Measurements from ENCODE around the gene PSMA8. TPM values are rescaled to one million over a fixed set of nuclear protein-coding genes. Genes with fewer than 3 reads are reported as not detected.
"Not testable (repeated sequence)": the region's sequence is repeated elsewhere in the genome, so short reads cannot be mapped to it uniquely, and the experiment has no call there.

PSMA8 gene
- total RNA-seq, 1 donor from 2014 or later = not detected

DNA sequence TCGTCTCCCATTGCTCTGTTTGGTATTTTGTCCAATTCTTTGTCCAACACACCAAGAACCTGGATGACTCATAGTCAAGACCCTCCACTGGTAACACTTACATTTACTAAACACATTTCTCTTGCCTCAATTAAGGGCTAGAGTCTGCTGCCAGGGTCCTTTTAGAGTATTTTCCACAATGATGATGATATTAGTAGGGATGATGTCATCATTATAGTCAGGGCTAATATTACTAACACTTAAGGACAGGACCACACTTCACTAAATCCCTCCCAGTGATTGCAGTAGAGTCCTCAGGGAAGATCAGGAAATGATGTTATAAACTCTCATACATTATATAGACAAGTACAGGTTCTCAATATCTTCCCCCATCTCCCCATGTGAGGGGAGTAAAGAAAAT is 29.6 kb upstream of the PSMA8 start:
- H3K4me1 Mint-ChIP-seq (ENCODE audit: unreplicated experiment) = no peaks in the 10 kb centered on the region
- H3K4me3 Mint-ChIP-seq (ENCODE audit: unreplicated experiment) = no peak overlapping the region
- no peak overlapping the region for H3K27ac Mint-ChIP-seq (ENCODE audit: unreplicated experiment)
- H3K36me3 Mint-ChIP-seq (ENCODE audit: unreplicated experiment) = no peaks in the 10 kb centered on the region
- H3K9me3 Mint-ChIP-seq (ENCODE audit: unreplicated experiment) = peaks cover 6% of the 10 kb centered on the region
- H3K27me3 Mint-ChIP-seq (ENCODE audit: unreplicated experiment) = peaks cover 33% of the 10 kb centered on the region
- TF ChIP-seq, protein P1, sequence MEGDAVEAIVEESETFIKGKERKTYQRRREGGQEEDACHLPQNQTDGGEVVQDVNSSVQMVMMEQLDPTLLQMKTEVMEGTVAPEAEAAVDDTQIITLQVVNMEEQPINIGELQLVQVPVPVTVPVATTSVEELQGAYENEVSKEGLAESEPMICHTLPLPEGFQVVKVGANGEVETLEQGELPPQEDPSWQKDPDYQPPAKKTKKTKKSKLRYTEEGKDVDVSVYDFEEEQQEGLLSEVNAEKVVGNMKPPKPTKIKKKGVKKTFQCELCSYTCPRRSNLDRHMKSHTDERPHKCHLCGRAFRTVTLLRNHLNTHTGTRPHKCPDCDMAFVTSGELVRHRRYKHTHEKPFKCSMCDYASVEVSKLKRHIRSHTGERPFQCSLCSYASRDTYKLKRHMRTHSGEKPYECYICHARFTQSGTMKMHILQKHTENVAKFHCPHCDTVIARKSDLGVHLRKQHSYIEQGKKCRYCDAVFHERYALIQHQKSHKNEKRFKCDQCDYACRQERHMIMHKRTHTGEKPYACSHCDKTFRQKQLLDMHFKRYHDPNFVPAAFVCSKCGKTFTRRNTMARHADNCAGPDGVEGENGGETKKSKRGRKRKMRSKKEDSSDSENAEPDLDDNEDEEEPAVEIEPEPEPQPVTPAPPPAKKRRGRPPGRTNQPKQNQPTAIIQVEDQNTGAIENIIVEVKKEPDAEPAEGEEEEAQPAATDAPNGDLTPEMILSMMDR (IDR thresholded peaks at IDR 0.05) = no peak
- DNase-seq (ENCODE audit: extremely low spot score, unreplicated experiment) = no peak

DNA sequence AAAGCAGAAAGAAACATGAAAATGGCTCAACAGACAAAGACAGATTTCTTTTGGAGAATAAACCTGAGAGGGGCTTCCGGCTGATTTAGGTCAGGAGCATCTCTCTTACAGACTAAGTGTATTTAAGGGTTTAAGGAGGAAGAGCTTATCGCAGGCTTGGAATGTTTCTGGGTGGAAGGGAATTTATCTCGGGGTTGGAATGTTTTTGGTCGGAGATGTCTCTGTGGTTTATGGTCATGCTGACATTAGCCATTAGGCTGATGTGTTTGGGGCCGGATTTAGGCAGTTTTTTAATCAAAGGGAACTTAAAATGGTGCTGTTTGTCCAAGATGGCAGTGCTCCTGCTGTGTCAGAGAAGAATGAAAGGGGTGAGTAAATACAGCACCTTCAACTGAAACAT is 14.4 kb upstream of the PSMA8 start:
- H3K27me3 Mint-ChIP-seq (ENCODE audit: unreplicated experiment) = peaks cover 9% of the 10 kb centered on the region
- peaks cover 10% of the 10 kb centered on the region for H3K9me3 Mint-ChIP-seq (ENCODE audit: unreplicated experiment)
- DNase-seq (ENCODE audit: extremely low spot score, unreplicated experiment) = no peak
- no peak overlapping the region for H3K27ac Mint-ChIP-seq (ENCODE audit: unreplicated experiment)
- peaks cover 2% of the 10 kb centered on the region for H3K36me3 Mint-ChIP-seq (ENCODE audit: unreplicated experiment)
- no peaks in the 10 kb centered on the region for H3K4me1 Mint-ChIP-seq (ENCODE audit: unreplicated experiment)
- TF ChIP-seq, protein P1 (IDR thresholded peaks at IDR 0.05) = no peak
- H3K4me3 Mint-ChIP-seq (ENCODE audit: unreplicated experiment) = no peak overlapping the region

DNA sequence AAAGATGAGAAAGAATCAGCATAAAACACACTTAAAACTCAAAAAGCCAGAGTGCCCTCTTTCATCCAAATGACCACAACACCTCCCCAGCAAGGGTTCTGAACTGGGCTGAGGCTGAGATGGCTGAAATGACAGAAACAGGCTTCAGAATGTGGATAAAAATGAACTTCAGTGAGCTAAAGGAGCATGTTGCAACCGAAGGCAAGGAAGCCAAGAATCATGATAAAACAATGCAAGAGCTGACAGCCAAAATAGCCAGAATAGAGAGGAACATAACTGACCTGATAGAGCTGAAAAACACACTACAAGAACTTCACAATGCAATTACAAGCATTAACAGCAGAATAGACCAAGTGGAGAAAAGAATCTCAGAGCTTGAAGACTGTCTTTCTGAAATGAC is 12.2 kb upstream of the PSMA8 start:
- TF ChIP-seq, protein P1 (IDR thresholded peaks at IDR 0.05) = no peak
- no peak overlapping the region for H3K27ac Mint-ChIP-seq (ENCODE audit: unreplicated experiment)
- DNase-seq (ENCODE audit: extremely low spot score, unreplicated experiment) = no peak
- H3K36me3 Mint-ChIP-seq (ENCODE audit: unreplicated experiment) = peaks cover 2% of the 10 kb centered on the region
- peaks cover 10% of the 10 kb centered on the region for H3K9me3 Mint-ChIP-seq (ENCODE audit: unreplicated experiment)
- no peak overlapping the region for H3K4me3 Mint-ChIP-seq (ENCODE audit: unreplicated experiment)
- peaks cover 13% of the 10 kb centered on the region for H3K27me3 Mint-ChIP-seq (ENCODE audit: unreplicated experiment)
- no peaks in the 10 kb centered on the region for H3K4me1 Mint-ChIP-seq (ENCODE audit: unreplicated experiment)

DNA sequence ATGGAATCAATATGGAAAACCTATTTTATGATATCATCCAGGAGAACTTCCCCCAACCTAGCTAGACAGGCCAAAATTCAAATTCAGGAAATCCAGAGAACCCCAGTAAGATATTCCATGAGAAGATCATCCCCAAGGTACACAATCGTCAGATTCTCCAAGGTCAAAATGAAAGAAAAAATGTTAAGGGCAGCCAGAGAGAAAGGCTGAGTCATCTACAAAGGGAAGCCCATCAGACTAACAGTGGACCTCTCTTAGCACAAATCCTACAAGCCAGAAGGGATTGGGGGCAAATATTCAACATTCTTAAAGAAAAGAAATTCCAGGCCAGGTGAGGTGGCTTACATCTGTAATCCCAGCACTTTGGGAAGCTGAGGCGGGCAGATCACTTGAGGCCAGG is 11.7 kb upstream of the PSMA8 start:
- H3K27ac Mint-ChIP-seq (ENCODE audit: unreplicated experiment); H3K4me3 Mint-ChIP-seq (ENCODE audit: unreplicated experiment); H3K9me3 Mint-ChIP-seq (ENCODE audit: unreplicated experiment); H3K36me3 Mint-ChIP-seq (ENCODE audit: unreplicated experiment); H3K4me1 Mint-ChIP-seq (ENCODE audit: unreplicated experiment); DNase-seq (ENCODE audit: extremely low spot score, unreplicated experiment): not testable (repeated sequence)
- H3K27me3 Mint-ChIP-seq (ENCODE audit: unreplicated experiment) = peaks cover 13% of the 10 kb centered on the region

DNA sequence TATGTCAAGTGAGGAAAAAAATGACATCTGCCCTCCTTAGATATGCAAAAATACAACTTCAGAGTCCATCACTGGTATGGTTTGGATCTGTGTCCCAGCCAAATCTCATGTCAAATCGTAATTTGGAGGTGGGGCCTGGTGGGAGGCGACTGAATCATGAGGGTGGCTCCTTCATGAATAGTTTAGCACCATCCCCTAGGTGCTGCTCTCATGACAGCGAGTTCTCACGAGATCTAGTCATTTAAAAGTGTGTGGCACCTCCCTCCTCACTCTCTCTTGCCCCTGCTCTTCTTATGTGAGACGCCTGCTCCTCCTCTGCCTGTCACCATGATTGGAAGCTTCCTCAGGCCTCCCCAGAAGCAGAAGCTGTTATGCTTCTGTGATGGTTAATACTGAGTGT is 5.9 kb upstream of the PSMA8 start:
- H3K4me1 Mint-ChIP-seq (ENCODE audit: unreplicated experiment) = no peaks in the 10 kb centered on the region
- no peak overlapping the region for H3K27ac Mint-ChIP-seq (ENCODE audit: unreplicated experiment)
- H3K9me3 Mint-ChIP-seq (ENCODE audit: unreplicated experiment) = peaks cover 4% of the 10 kb centered on the region
- peaks cover 15% of the 10 kb centered on the region for H3K27me3 Mint-ChIP-seq (ENCODE audit: unreplicated experiment)
- H3K4me3 Mint-ChIP-seq (ENCODE audit: unreplicated experiment) = no peak overlapping the region
- no peak for DNase-seq (ENCODE audit: extremely low spot score, unreplicated experiment)
- TF ChIP-seq, protein P1 (IDR thresholded peaks at IDR 0.05) = no peak
- H3K36me3 Mint-ChIP-seq (ENCODE audit: unreplicated experiment) = no peaks in the 10 kb centered on the region

DNA sequence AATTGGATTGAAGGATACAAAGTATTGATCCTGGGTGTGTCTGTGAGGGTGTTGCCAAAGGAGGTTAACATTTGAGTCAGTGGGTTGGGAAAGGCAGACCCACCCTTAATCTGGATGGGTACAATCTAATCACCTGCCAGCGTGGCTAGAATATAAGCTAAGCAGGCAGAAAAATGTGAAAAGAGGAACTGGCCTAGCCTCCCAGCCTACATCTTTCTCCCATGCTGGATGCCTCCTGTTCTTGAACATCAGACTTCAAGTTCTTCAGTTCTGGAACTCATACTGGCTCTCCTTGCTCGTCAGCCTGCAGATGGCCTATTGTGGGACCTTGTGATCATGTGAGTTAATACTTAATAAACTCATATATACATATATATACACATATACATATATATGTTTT is 5.5 kb upstream of the PSMA8 start:
- H3K4me1 Mint-ChIP-seq (ENCODE audit: unreplicated experiment); H3K4me3 Mint-ChIP-seq (ENCODE audit: unreplicated experiment); H3K36me3 Mint-ChIP-seq (ENCODE audit: unreplicated experiment); DNase-seq (ENCODE audit: extremely low spot score, unreplicated experiment); H3K9me3 Mint-ChIP-seq (ENCODE audit: unreplicated experiment); H3K27ac Mint-ChIP-seq (ENCODE audit: unreplicated experiment): not testable (repeated sequence)
- peaks cover 11% of the 10 kb centered on the region for H3K27me3 Mint-ChIP-seq (ENCODE audit: unreplicated experiment)
